DND-41 (cell line): ENCODE measurements around the gene ZFP30.

Experiments used
- ATAC-seq: fragments of 200-7000 bp; cut with Tn5 transposase; 3 replicates; pipeline ENCODE4 v1.9.1; 2021; ENCODE audit warnings: low read depth; ENCODE audit not compliant: insufficient read depth
- DNase-seq: peaks from one replicate; pipeline ENCODE4 v3.0.0-alpha.2; 2020
- H2AFZ ChIP-seq: 2 replicates; pipeline ENCODE4 v1.6.0; 2012; ENCODE audit warnings: low read depth, low read length
- H3K27ac ChIP-seq: 2 replicates; pipeline ENCODE4 v1.5.1; 2012; ENCODE audit warnings: low read length, inconsistent platforms
- H3K27me3 ChIP-seq: fragments of 200-600 bp; sonication (generic); 2 replicates; pipeline ENCODE4 v1.6.0; 2012; ENCODE audit warnings: low read length, mild to moderate bottlenecking, inconsistent platforms; ENCODE audit not compliant: insufficient read depth, poor library complexity
- H3K36me3 ChIP-seq: 2 replicates; pipeline ENCODE4 v1.5.1; 2012; ENCODE audit warnings: low read length, inconsistent platforms; ENCODE audit not compliant: insufficient read depth
- H3K4me1 ChIP-seq: 2 replicates; pipeline ENCODE4 v1.5.1; 2012; ENCODE audit warnings: mild to moderate bottlenecking, low read length; ENCODE audit not compliant: insufficient read depth
- H3K4me2 ChIP-seq: 2 replicates; pipeline ENCODE4 v1.6.0; 2012; ENCODE audit warnings: mild to moderate bottlenecking, moderate library complexity, low read length, inconsistent platforms; ENCODE audit not compliant: insufficient read depth
- H3K4me3 ChIP-seq, 2 experiments: fragments of 200-600 bp in 1 of 2; shearing (Covaris generic) in 1 of 2; 2 replicates each; pipeline ENCODE4 v1.5.1; 2012 to 2016; ENCODE audit warnings: inconsistent platforms in 2 of 2, low read length in 2 of 2, mild to moderate bottlenecking in 2 of 2, low read depth in 1 of 2, moderate library complexity in 1 of 2
- H3K79me2 ChIP-seq: 2 replicates; pipeline ENCODE4 v1.6.0; 2012; ENCODE audit warnings: low read length, inconsistent platforms; ENCODE audit not compliant: insufficient read depth
- H3K9ac ChIP-seq: 2 replicates; pipeline ENCODE4 v1.6.0; 2012; ENCODE audit warnings: low read depth, mild to moderate bottlenecking, inconsistent platforms, low read length, moderate library complexity
- H3K9me3 ChIP-seq: 2 replicates; pipeline ENCODE4 v1.5.1; 2012; ENCODE audit warnings: low read length, moderate library complexity, mild to moderate bottlenecking, inconsistent platforms; ENCODE audit not compliant: insufficient read depth, severe bottlenecking
- H4K20me1 ChIP-seq: 2 replicates; pipeline ENCODE4 v1.6.0; 2012; ENCODE audit warnings: low read length; ENCODE audit not compliant: insufficient read depth
- CTCF ChIP-seq: IDR thresholded peaks from 2 replicates; pipeline ENCODE4 v1.5.1; 2012; ENCODE audit warnings: borderline replicate concordance, low read length, moderate library complexity, mild to moderate bottlenecking; ENCODE audit not compliant: poor library complexity, severe bottlenecking; ENCODE audit errors: extremely low read depth
- EZH2 ChIP-seq: IDR thresholded peaks from 3 replicates; pipeline ENCODE4 v1.6.1; 2012; ENCODE audit warnings: borderline replicate concordance, low read depth, mild to moderate bottlenecking, moderate library complexity, low read length, inconsistent platforms; ENCODE audit not compliant: severe bottlenecking

The ZFP30 gene

GRCh38 chr19:37583340-37583739 lies 71.9 kb downstream of the ZFP30 start:
- Histone ChIP-seq H3K9me3 (peaks cover 65% of the 10 kb centered on the region), H3K4me3 (no peak overlapping the region)
- no peak for ATAC-seq

GRCh38 chr19:37572203-37572602 lies 83.1 kb downstream of the ZFP30 start:
- TF ChIP-seq EZH2 (no peak), CTCF (no peak)
- H3K4me2 ChIP-seq: no peak overlapping the region
- no peak overlapping the region for H3K9ac ChIP-seq
- H3K27ac ChIP-seq: no peak overlapping the region
- ATAC-seq (no peak), DNase-seq (no peak)
- H3K36me3 ChIP-seq: peaks cover 27% of the 10 kb centered on the region
- H3K4me3 ChIP-seq: no peak overlapping the region
- H3K79me2 ChIP-seq: peaks cover 5% of the 10 kb centered on the region; the same call in 1 of the 2 replicates
- no peaks in the 10 kb centered on the region for H3K4me1 ChIP-seq
- H3K27me3 ChIP-seq: no peaks in the 10 kb centered on the region
- peaks cover 43% of the 10 kb centered on the region for H3K9me3 ChIP-seq
- no peak overlapping the region for H2AFZ ChIP-seq
- no peaks in the 10 kb centered on the region for H4K20me1 ChIP-seq

More at GRCh38 chr19:37583340-37583739, 71.9 kb downstream of the ZFP30 start:
- no peak overlapping the region for H3K27ac ChIP-seq
- no peaks in the 10 kb centered on the region for H3K4me1 ChIP-seq
- no peaks in the 10 kb centered on the region for H3K27me3 ChIP-seq
- H3K9ac ChIP-seq: no peak overlapping the region
- peaks cover 9% of the 10 kb centered on the region; the same call in 1 of the 2 replicates for H3K79me2 ChIP-seq
- H3K36me3 ChIP-seq: peaks cover 82% of the 10 kb centered on the region
- no peaks in the 10 kb centered on the region for H4K20me1 ChIP-seq
- TF ChIP-seq CTCF: peak; percentile 21
- TF ChIP-seq EZH2: no peak
- H3K4me2 ChIP-seq: no peak overlapping the region
- DNase-seq: no peak
- H2AFZ ChIP-seq: no peak overlapping the region

GRCh38 chr19:37565370-37565669 lies 89.9 kb downstream of the ZFP30 start:
- H3K9me3 ChIP-seq: peaks cover 89% of the 10 kb centered on the region

More at GRCh38 chr19:37565370-37565669, 89.9 kb downstream of the ZFP30 start:
- Histone ChIP-seq H3K4me3 (no peak overlapping the region), H4K20me1 (no peaks in the 10 kb centered on the region), H3K27ac (no peak overlapping the region), H3K27me3 (no peaks in the 10 kb centered on the region), H3K4me1 (no peaks in the 10 kb centered on the region), H2AFZ (no peak overlapping the region), H3K36me3 (peaks cover 42% of the 10 kb centered on the region), H3K4me2 (no peak overlapping the region), H3K9ac (no peak overlapping the region), H3K79me2 (no peaks in the 10 kb centered on the region; the same call in 1 of the 2 replicates)
- ATAC-seq: no peak
- TF ChIP-seq EZH2 (no peak), CTCF (no peak)
- no peak for DNase-seq
